H9 (cell line): Measurements from ENCODE around the gene PDPN. TPM values are rescaled to one million over a fixed set of nuclear protein-coding genes. Genes with fewer than 3 reads are reported as not detected.

Experiments used
- DNase-seq: peaks from one replicate; pipeline ENCODE4 v3.0.0-alpha.2; 2017
- H2AFZ ChIP-seq: one replicate; pipeline ENCODE4 v1.6.1; 2013; ENCODE audit warnings: mild to moderate bottlenecking, low read length, control low read depth, moderate library complexity
- H2AK5ac ChIP-seq: 2 replicates; pipeline ENCODE4 v1.6.1; 2013; ENCODE audit warnings: low read length, control low read depth, mixed read lengths; ENCODE audit not compliant: insufficient read length
- H2BK120ac ChIP-seq: one replicate; pipeline ENCODE4 v1.6.1; 2013; ENCODE audit warnings: low read depth, mild to moderate bottlenecking, low read length, control low read depth, inconsistent platforms; ENCODE audit not compliant: poor library complexity, severe bottlenecking
- H2BK12ac ChIP-seq: 2 replicates; pipeline ENCODE4 v1.6.1; 2013; ENCODE audit warnings: low read length, control low read depth, mixed read lengths, low read depth; ENCODE audit not compliant: insufficient read length
- H2BK15ac ChIP-seq: 2 replicates; pipeline ENCODE4 v1.6.1; 2013; ENCODE audit warnings: low read depth, low read length, control low read depth
- H2BK20ac ChIP-seq: one replicate; pipeline ENCODE4 v1.6.1; 2013; ENCODE audit warnings: low read depth, mild to moderate bottlenecking, low read length, control low read depth, inconsistent platforms; ENCODE audit not compliant: poor library complexity, severe bottlenecking
- H2BK5ac ChIP-seq: 2 replicates; pipeline ENCODE4 v1.6.1; 2013; ENCODE audit warnings: low read length, control low read depth, mixed read lengths; ENCODE audit not compliant: insufficient read length
- H3K14ac ChIP-seq: 2 replicates; pipeline ENCODE4 v1.6.1; 2013; ENCODE audit warnings: low read length, control low read depth; ENCODE audit not compliant: insufficient read depth
- H3K18ac ChIP-seq: 2 replicates; pipeline ENCODE4 v1.6.1; 2013; ENCODE audit warnings: low read depth, mild to moderate bottlenecking, mixed read lengths, low read length, control low read depth; ENCODE audit not compliant: insufficient read length
- H3K23ac ChIP-seq: 2 replicates; pipeline ENCODE4 v1.6.1; 2013; ENCODE audit warnings: low read length, control low read depth, mixed read lengths, low read depth; ENCODE audit not compliant: insufficient read length
- H3K23me2 ChIP-seq: 2 replicates; pipeline ENCODE4 v1.6.1; 2013; ENCODE audit warnings: low read depth, mild to moderate bottlenecking, mixed read lengths, low read length, control low read depth; ENCODE audit not compliant: insufficient read length, poor library complexity, severe bottlenecking
- H3K27ac ChIP-seq: 2 replicates; pipeline ENCODE4 v1.5.1; 2013; ENCODE audit warnings: low read length, control low read depth, mixed read lengths, low read depth; ENCODE audit not compliant: insufficient read length
- H3K27me3 ChIP-seq: 2 replicates; pipeline ENCODE4 v1.6.1; 2013; ENCODE audit warnings: low read length, control low read depth, inconsistent platforms; ENCODE audit not compliant: insufficient read depth
- H3K4ac ChIP-seq: 2 replicates; pipeline ENCODE4 v1.6.1; 2013; ENCODE audit warnings: low read depth, mild to moderate bottlenecking, control low read depth, inconsistent platforms, low read length, moderate library complexity
- H3K4me1 ChIP-seq: 2 replicates; pipeline ENCODE4 v1.6.1; 2013; ENCODE audit warnings: low read length, control low read depth, inconsistent platforms; ENCODE audit not compliant: insufficient read depth
- H3K4me2 ChIP-seq: 2 replicates; pipeline ENCODE4 v1.6.1; 2013; ENCODE audit warnings: low read length, control low read depth, mixed read lengths; ENCODE audit not compliant: insufficient read length, insufficient read depth
- H3K56ac ChIP-seq: 2 replicates; pipeline ENCODE4 v1.6.1; 2013; ENCODE audit warnings: low read depth, mild to moderate bottlenecking, mixed read lengths, low read length, control low read depth; ENCODE audit not compliant: insufficient read length
- H3K79me1 ChIP-seq: 2 replicates; pipeline ENCODE4 v1.6.1; 2013; ENCODE audit warnings: low read depth, mild to moderate bottlenecking, moderate library complexity, low read length, control low read depth, inconsistent platforms; ENCODE audit not compliant: insufficient read depth, poor library complexity, severe bottlenecking
- H3K79me2 ChIP-seq: 2 replicates; pipeline ENCODE4 v1.6.1; 2013; ENCODE audit warnings: low read length, control low read depth, inconsistent platforms; ENCODE audit not compliant: insufficient read depth
- H3K9ac ChIP-seq: 2 replicates; pipeline ENCODE4 v1.6.1; 2013; ENCODE audit warnings: low read length, control low read depth, mixed read lengths; ENCODE audit not compliant: insufficient read length; ENCODE audit errors: extremely low read depth
- H3K9me3 ChIP-seq: one replicate; pipeline ENCODE4 v1.6.1; 2013; ENCODE audit warnings: low read depth, low read length, inconsistent platforms; ENCODE audit not compliant: control insufficient read depth
- H3T11ph ChIP-seq: one replicate; pipeline ENCODE4 v1.6.1; 2013; ENCODE audit warnings: mild to moderate bottlenecking, low read length, control low read depth, inconsistent platforms
- H4K20me1 ChIP-seq: one replicate; pipeline ENCODE4 v1.6.1; 2013; ENCODE audit not compliant: control insufficient read depth, insufficient read length, insufficient read depth
- H4K5ac ChIP-seq: 2 replicates; pipeline ENCODE4 v1.6.1; 2013; ENCODE audit warnings: low read depth, mild to moderate bottlenecking, mixed read lengths, low read length, control low read depth; ENCODE audit not compliant: insufficient read length
- H4K8ac ChIP-seq: replicated peaks from 2 replicates; pipeline ENCODE4 v1.6.1; 2013; ENCODE audit warnings: low read length, control low read depth, mixed read lengths, low read depth; ENCODE audit not compliant: insufficient read length
- H4K91ac ChIP-seq: 2 replicates; pipeline ENCODE4 v1.6.1; 2013; ENCODE audit warnings: low read depth, mild to moderate bottlenecking, moderate library complexity, mixed read lengths, low read length, control low read depth; ENCODE audit not compliant: insufficient read length
- H3K27ac Mint-ChIP-seq, 3 experiments: 2 replicates in 2 of 3; 3 replicates in 1 of 3; pipeline ENCODE4 v1.8.0; 2020 to 2021; ENCODE audit warnings: mixed read lengths in 3 of 3, mild to moderate bottlenecking in 1 of 3, moderate library complexity in 1 of 3
- H3K27me3 Mint-ChIP-seq: 2 replicates; pipeline ENCODE4 v1.8.0; 2021; ENCODE audit warnings: low read depth, mild to moderate bottlenecking, moderate library complexity, mixed read lengths
- H3K36me3 Mint-ChIP-seq, 3 experiments: 2 replicates in 2 of 3; 3 replicates in 1 of 3; pipeline ENCODE4 v1.8.0; 2020 to 2021; ENCODE audit warnings: low read depth in 3 of 3, mixed read lengths in 3 of 3; ENCODE audit not compliant: insufficient read depth in 1 of 3
- H3K4me1 Mint-ChIP-seq, 2 experiments: 2 replicates each; pipeline ENCODE4 v1.8.0; 2020; ENCODE audit warnings: mixed read lengths in 2 of 2
- H3K4me3 Mint-ChIP-seq, 2 experiments: 2 replicates in 1 of 2; 3 replicates in 1 of 2; pipeline ENCODE4 v1.8.0; 2020 to 2021; ENCODE audit warnings: mild to moderate bottlenecking in 2 of 2, mixed read lengths in 2 of 2, moderate library complexity in 1 of 2
- H3K9me3 Mint-ChIP-seq, 2 experiments: 2 replicates in 1 of 2; 3 replicates in 1 of 2; pipeline ENCODE4 v1.8.0; 2020; ENCODE audit warnings: mild to moderate bottlenecking in 2 of 2, mixed read lengths in 2 of 2, moderate library complexity in 1 of 2
- WGBS: extraction: QIAGEN DNeasy Blood & Tissue Kit; methylation state at CpG from one replicate; pipeline ENCODE4 v1.1.7; 2013; ENCODE audit warnings: missing lambda C conversion rate, low lambda C conversion rate, mixed read lengths; ENCODE audit not compliant: insufficient read length; ENCODE audit errors: extremely low coverage; 5-methylcytosine and 5-hydroxymethylcytosine counted together
- total RNA-seq: library from RNA; stranded (reverse); gene quantifications from 2 replicates; pipeline ENCODE4 v1.2.1, GENCODE V29; 2021
- TF ChIP-seq, protein P1 (sequence below): fragments of 200-600 bp; sonication (generic); conservative IDR thresholded peaks from 3 replicates; pipeline ENCODE4 v1.8.0; 2021; ENCODE audit warnings: antibody characterized with exemption, mild to moderate bottlenecking

PDPN gene
- total RNA-seq, 1 experiment from 2014 or later: 205 TPM

GRCh38 chr1:13538832-13539231 is 44.8 kb upstream of the PDPN start:
- H3K27me3 ChIP-seq: no peaks in the 10 kb centered on the region

More at GRCh38 chr1:13538832-13539231, 44.8 kb upstream of the PDPN start:
- Histone ChIP-seq H2BK20ac (no peak overlapping the region), H3K14ac (no peak overlapping the region), H4K5ac (no peak overlapping the region), H3K27ac (no peak overlapping the region), H2BK15ac (no peak overlapping the region), H3K9ac (no peak overlapping the region), H2BK120ac (no peak overlapping the region), H3K56ac (no peak overlapping the region), H3K23ac (no peak overlapping the region), H3K79me2 (no peaks in the 10 kb centered on the region), H4K20me1 (no peaks in the 10 kb centered on the region), H3K18ac (no peak overlapping the region), H3K79me1 (no peaks in the 10 kb centered on the region), H2AFZ (no peak overlapping the region), H3K9me3 (no peaks in the 10 kb centered on the region), H2BK5ac (no peak overlapping the region), H3K23me2 (no peaks in the 10 kb centered on the region), H3K4me1 (peaks cover 1% of the 10 kb centered on the region; the same call in 1 of the 2 replicates), H4K8ac (no peak overlapping the region), H3K4me2 (no peak overlapping the region), H4K91ac (no peak overlapping the region), H3T11ph (no peak overlapping the region), H2AK5ac (no peak overlapping the region), H2BK12ac (no peak overlapping the region), H3K4ac (no peak overlapping the region)
- Mint-ChIP-seq H3K27ac (no peak overlapping the region), H3K4me3 (no peak overlapping the region), H3K4me1 (peaks cover 7 to 10% of the 10 kb centered on the region in 2 experiments), H3K27me3 (no peaks in the 10 kb centered on the region; the same call in 1 of the 2 replicates), H3K36me3 (no peaks in the 10 kb centered on the region), H3K9me3 (no peaks in the 10 kb centered on the region)
- TF ChIP-seq, protein P1, sequence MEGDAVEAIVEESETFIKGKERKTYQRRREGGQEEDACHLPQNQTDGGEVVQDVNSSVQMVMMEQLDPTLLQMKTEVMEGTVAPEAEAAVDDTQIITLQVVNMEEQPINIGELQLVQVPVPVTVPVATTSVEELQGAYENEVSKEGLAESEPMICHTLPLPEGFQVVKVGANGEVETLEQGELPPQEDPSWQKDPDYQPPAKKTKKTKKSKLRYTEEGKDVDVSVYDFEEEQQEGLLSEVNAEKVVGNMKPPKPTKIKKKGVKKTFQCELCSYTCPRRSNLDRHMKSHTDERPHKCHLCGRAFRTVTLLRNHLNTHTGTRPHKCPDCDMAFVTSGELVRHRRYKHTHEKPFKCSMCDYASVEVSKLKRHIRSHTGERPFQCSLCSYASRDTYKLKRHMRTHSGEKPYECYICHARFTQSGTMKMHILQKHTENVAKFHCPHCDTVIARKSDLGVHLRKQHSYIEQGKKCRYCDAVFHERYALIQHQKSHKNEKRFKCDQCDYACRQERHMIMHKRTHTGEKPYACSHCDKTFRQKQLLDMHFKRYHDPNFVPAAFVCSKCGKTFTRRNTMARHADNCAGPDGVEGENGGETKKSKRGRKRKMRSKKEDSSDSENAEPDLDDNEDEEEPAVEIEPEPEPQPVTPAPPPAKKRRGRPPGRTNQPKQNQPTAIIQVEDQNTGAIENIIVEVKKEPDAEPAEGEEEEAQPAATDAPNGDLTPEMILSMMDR: no peak
- DNase-seq: no peak
- WGBS: no CpG with 5 or more reads among the region's 2 CpGs
